Retinal pigment epithelial cell (primary cell): ENCODE measurements around the gene EEPD1.

Experiments used
- DNase-seq: peaks from one replicate; pipeline ENCODE4 v3.0.0-alpha.2; 2010; ENCODE audit warnings: low read depth
- H3K4me3 ChIP-seq: 2 replicates; pipeline ENCODE4 v1.5.1; 2011; ENCODE audit warnings: mild to moderate bottlenecking, low read length, control low read depth, moderate library complexity
- CTCF ChIP-seq: conservative IDR thresholded peaks from 2 replicates; pipeline ENCODE4 v1.5.1; 2011; ENCODE audit warnings: low read depth, low read length, control low read depth, inconsistent platforms

The EEPD1 gene

DNA sequence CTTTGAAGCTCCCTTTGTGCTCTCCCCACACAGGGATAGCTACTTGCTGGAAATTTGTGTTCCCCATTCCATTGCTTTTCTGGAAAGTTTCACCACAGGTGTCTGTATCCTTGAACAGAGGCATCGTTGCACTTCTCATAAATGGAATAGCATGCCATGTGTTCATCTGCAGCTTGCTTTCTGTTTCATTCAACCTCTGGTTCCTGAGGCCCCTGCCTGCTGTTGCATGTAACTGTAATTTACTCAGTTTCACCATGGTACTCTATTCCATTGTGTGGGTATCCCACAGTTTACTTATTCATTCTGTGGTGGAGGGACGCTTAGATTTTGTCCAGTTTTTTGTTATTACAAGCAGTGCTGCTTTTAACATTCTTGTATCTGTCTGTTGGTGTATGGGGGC is 32.0 kb downstream of the EEPD1 start:
- H3K4me3 ChIP-seq, result no peak overlapping the region
- DNase-seq, result no peak
- no peak for TF ChIP-seq CTCF

DNA sequence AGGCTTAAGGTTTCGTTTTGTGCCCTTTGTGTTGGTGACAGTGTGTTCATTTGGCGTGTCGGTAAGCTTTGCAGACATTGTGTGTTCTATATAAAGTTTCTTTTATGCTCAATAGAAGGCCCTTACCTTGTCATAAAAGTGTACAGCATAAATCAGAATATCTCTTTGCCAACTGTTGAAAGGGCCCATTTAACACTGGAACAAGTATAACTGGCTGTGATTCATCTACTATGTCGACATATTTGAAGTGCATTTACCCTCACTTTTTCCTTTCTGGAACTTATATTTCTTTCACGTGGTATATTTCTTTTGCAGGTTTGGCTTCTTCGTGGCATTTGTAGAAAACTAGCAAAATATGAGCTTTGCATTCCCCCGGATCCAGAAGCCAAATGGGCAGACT is 32.7 kb downstream of the EEPD1 start:
- no peak overlapping the region for H3K4me3 ChIP-seq
- no peak for DNase-seq
- no peak for TF ChIP-seq CTCF

DNA sequence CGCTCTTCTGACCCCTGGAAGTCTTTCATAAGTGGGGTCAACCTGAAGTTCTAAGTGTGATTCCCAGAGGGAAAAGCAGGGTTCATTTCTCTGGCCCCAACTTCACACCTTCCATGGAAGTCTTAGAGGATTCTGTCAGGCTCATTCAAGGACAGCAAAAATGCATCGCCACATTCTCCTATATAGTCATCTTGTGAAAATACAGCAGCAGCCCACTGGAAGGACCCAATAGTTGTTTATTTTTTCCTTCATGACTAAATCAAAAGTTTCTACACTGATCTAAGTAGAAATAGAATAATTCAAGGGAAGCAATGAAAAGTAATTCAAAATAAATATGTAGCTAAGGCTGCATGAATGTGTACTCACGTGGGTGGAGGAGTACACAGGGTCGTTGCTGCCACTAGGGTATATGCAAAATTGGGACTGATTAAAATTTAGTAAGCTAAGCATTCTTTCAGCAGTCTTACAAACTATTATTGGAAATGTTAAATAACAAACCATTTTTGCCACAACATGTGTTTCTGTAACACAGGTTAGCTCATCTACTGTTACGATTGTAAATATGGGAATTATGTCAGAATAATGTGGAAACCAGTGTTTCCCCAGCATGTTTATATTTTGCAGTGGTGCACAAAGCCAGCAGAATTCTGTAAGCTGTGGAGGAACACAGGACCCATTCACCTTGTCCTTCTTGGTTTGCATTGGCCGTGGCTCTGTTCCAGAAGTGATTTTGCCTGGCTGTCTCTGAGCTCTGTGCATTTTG is 33.5 kb downstream of the EEPD1 start:
- no peak for DNase-seq
- no peak overlapping the region for H3K4me3 ChIP-seq
- no peak for TF ChIP-seq CTCF

DNA sequence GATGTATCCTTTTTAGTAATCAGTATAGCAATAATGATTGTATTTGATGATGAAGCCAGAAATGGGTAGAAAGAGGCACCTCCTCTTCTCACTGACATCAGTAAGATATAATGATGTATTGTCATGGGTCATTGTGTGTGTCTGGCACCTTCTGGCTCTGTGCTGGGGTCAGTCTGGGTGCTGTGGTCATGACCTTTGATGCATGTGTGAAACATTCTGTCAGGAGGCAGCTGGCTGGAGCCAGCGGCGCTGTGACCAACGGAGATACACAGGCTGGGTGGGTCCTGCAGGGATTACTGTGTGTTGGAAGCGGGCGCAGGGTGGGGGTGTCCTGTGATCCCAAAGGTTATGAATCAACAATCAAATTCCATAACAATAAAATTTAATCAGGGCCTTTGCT is 35.2 kb downstream of the EEPD1 start:
- DNase-seq, result peak; percentile 63

DNA sequence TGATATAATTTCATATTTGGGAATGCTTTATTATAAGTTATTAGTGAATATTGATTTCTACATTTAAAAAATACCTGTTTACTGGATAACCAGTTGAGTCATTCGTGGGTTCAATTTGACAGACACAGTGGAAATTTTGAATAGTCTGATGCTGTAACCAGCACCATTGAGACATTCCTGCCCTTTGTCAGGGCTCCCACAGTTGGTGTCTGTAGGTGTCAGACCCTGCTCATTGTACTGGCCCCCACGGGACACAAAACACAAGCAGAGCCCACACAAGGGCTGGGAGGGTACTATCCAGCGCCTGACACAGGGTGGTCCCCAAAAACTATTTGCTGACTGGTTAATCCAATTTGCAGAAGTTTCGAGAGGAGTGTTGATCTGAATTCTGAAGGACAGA is 35.9 kb downstream of the EEPD1 start:
- TF ChIP-seq CTCF, result no peak
- no peak for DNase-seq
- H3K4me3 ChIP-seq, result no peak overlapping the region

More for the DNA sequence above, 35.2 kb downstream of the EEPD1 start:
- no peak for TF ChIP-seq CTCF
- no peak overlapping the region for H3K4me3 ChIP-seq

- no peak for TF ChIP-seq CTCF
- H3K4me3 ChIP-seq, result no peak overlapping the region
- DNase-seq, result no peak
Measured at GRCh38 chr7:36190447-36191291, 37.6 kb downstream of the EEPD1 start.

DNA sequence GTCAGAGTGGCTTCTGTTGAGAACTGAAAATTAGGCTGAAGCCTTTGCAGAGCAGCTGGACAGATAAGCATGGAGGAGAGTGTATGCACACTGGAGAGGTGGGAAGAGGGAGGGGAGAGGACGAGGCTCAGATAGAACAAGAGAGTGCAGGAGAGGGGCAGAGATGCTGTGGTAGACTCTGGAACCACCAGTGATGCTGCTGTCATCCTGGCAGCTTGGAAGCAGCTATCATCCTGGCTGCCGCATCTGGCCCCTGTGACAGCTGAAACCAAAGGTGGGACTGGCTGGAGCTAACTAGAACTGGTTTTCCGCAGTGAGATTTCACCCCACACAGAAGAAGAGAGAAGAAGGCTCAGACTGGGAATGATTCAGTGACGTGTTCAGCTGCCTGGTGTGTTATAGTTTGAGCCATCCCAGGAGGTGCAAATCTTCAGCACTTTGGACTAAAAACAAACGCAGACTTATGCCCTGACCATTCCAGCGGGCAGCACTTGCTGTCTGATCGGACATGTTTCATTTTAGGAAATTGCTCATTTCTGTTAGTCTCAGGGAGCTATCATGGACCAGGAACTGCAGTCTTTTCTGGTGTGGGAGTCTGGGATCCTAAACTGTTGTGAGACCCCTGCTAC is 38.4 kb downstream of the EEPD1 start:
- TF ChIP-seq CTCF, result no peak
- H3K4me3 ChIP-seq, result no peak overlapping the region
- no peak for DNase-seq
